ENCODE results near the gene ELOVL3.

DNA sequence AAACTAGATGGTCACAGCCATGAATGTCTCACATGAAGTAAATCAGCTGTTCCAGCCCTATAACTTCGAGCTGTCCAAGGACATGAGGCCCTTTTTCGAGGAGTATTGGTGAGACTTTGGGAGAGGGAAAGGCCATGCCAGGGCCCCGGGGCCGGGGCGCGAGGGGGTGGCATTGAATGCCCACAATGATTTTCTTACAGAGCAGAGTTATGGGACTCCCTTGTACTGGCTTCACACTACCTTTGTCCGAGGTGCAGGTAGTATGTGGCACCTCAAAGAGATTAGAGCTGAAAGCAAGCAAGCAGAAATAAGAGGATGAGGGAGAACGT, 407 bp downstream of the ELOVL3 start:
- TF ChIP-seq, protein P1, sequence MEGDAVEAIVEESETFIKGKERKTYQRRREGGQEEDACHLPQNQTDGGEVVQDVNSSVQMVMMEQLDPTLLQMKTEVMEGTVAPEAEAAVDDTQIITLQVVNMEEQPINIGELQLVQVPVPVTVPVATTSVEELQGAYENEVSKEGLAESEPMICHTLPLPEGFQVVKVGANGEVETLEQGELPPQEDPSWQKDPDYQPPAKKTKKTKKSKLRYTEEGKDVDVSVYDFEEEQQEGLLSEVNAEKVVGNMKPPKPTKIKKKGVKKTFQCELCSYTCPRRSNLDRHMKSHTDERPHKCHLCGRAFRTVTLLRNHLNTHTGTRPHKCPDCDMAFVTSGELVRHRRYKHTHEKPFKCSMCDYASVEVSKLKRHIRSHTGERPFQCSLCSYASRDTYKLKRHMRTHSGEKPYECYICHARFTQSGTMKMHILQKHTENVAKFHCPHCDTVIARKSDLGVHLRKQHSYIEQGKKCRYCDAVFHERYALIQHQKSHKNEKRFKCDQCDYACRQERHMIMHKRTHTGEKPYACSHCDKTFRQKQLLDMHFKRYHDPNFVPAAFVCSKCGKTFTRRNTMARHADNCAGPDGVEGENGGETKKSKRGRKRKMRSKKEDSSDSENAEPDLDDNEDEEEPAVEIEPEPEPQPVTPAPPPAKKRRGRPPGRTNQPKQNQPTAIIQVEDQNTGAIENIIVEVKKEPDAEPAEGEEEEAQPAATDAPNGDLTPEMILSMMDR (IDR thresholded peaks at IDR 0.05; ENCODE audit: insufficient read depth, low read depth, low read length), result no peak
- no peak for TF ChIP-seq EZH2 (IDR thresholded peaks at IDR 0.05; ENCODE audit: insufficient read depth, low read length)

All from astrocyte (in vitro differentiated cells and primary cell).